ENCODE data around the gene GRK5. TPM values are rescaled to one million over a fixed set of nuclear protein-coding genes. Genes with fewer than 3 reads are reported as not detected.

GRK5 gene
- total and polyA plus RNA-seq, 9 of the 15 experiments (the other 6 are each of a cell fraction or from before 2014, with no cell fraction given), result 0.46 to 0.83 (median 0.67) TPM; not detected in 2

DNA sequence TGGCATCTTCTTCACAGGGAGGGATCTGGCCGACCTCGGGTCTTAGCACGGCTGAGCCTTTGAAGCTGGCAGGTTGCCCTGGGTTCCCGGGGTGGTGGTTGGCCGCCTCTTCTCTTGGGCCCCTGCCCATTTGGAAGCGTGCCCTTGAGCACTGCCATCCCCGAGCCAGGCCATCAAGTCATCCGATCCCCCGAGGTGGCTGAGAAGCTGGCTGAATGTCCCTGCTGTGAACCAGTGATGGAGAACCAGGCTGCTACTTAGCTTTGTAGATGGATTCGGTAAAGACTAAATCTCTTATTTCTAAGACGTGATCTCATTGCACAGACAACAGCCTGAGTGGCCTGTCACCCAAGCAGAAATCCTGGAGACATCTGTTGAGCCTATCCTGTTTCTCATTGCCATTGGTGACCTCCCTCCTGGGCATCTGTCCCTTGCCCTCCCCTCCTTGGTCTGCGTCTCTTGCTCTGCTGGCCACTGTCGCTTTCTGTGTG, 74.3 kb downstream of the GRK5 start:
- no TSS peak for BruUV-seq (replicated peaks)
- Histone ChIP-seq H3K4me2 (ENCODE audit: insufficient read depth, low read length) (no peak overlapping the region), H3K4me3 (no peak overlapping the region), H3K27ac (ENCODE audit: extremely low read depth, low read depth, low read length) (no peak overlapping the region), H3K9me1 (ENCODE audit: control insufficient read depth, insufficient read depth, low read length) (no peaks in the 10 kb centered on the region), H3K27me3 (ENCODE audit: control insufficient read depth in 2 of 2, insufficient read depth in 2 of 2, low read length in 2 of 2) (no peaks in the 10 kb centered on the region; a peak in 1 of 5 replicates), H3K36me3 (ENCODE audit: control insufficient read depth, insufficient read depth, low read length) (no peaks in the 10 kb centered on the region), H3K4me1 (replicated peaks in 1 of 2; ENCODE audit: control insufficient read depth in 2 of 2, insufficient read depth in 2 of 2, low read length in 2 of 2) (peaks cover 4 to 5% of the 10 kb centered on the region in 2 experiments; a peak in 4 of 5 replicates), H3K9ac (ENCODE audit: insufficient read depth in 1 of 2, low read depth in 2 of 2, low read length in 2 of 2) (no peak overlapping the region), H3K79me2 (ENCODE audit: control insufficient read depth, insufficient read depth, low read length) (no peaks in the 10 kb centered on the region), H4K20me1 (replicated peaks; ENCODE audit: control insufficient read depth, insufficient read depth, low read length) (no peaks in the 10 kb centered on the region), H3K9me3 (replicated peaks; ENCODE audit: control insufficient read depth, insufficient read depth, low read depth, low read length) (no peaks in the 10 kb centered on the region), H2AFZ (ENCODE audit: low read depth, low read length) (no peak overlapping the region)
- ATAC-seq (no peak), FAIRE-seq (no peak), DNase-seq (ENCODE audit: extremely low read depth in 1 of 4, low spot score in 3 of 4) (no peak)
- in situ Hi-C loops (cut with MboI) (no loop called here), intact Hi-C loops (cut with micrococcal nuclease) (no loop called here)
- CTCF ChIA-PET (ENCODE audit: low intra/inter-chr PET ratio), result no interaction called here
- 70% methylated on average over 9 of the region's 13 CpGs for WGBS (ENCODE audit: insufficient coverage, low coverage, missing lambda C conversion rate)
- POLR2A ChIA-PET, result interaction anchor here (0.7 kb wide), 1 partner anchor 11 kb away, joined by 4 read pairs; no protein-coding TSS in a partner anchor
- TF ChIP-seq ZNF384 (IDR thresholded peaks at IDR 0.05; ENCODE audit: low read depth, low read length) (no peak), TAF15 (IDR thresholded peaks at IDR 0.05; ENCODE audit: low read depth, low read length) (no peak), ZNF224 (CRISPR knock-in tag; IDR thresholded peaks at IDR 0.05) (no peak), ZNF143 (CRISPR knock-in tag; IDR thresholded peaks at IDR 0.05) (no peak), ELF2 (CRISPR knock-in tag; IDR thresholded peaks at IDR 0.05) (no peak), RBFOX2 (IDR thresholded peaks at IDR 0.05; ENCODE audit: low read depth, low read length) (no peak), ZNF184 (CRISPR knock-in tag; IDR thresholded peaks at IDR 0.05) (no peak), NELFE (IDR thresholded peaks at IDR 0.05; ENCODE audit: insufficient read depth, insufficient read length) (no peak), CREBBP (IDR thresholded peaks at IDR 0.05; ENCODE audit: low read depth, low read length) (no peak), RBM22 (IDR thresholded peaks at IDR 0.05; ENCODE audit: low read depth, low read length, poor library complexity, severe bottlenecking) (no peak), FUS (optimal IDR thresholded peaks at IDR 0.05; ENCODE audit: low read depth, low read length) (no peak), DPF2 (IDR thresholded peaks at IDR 0.05) (no peak)
- TF ChIP-seq, protein P1, sequence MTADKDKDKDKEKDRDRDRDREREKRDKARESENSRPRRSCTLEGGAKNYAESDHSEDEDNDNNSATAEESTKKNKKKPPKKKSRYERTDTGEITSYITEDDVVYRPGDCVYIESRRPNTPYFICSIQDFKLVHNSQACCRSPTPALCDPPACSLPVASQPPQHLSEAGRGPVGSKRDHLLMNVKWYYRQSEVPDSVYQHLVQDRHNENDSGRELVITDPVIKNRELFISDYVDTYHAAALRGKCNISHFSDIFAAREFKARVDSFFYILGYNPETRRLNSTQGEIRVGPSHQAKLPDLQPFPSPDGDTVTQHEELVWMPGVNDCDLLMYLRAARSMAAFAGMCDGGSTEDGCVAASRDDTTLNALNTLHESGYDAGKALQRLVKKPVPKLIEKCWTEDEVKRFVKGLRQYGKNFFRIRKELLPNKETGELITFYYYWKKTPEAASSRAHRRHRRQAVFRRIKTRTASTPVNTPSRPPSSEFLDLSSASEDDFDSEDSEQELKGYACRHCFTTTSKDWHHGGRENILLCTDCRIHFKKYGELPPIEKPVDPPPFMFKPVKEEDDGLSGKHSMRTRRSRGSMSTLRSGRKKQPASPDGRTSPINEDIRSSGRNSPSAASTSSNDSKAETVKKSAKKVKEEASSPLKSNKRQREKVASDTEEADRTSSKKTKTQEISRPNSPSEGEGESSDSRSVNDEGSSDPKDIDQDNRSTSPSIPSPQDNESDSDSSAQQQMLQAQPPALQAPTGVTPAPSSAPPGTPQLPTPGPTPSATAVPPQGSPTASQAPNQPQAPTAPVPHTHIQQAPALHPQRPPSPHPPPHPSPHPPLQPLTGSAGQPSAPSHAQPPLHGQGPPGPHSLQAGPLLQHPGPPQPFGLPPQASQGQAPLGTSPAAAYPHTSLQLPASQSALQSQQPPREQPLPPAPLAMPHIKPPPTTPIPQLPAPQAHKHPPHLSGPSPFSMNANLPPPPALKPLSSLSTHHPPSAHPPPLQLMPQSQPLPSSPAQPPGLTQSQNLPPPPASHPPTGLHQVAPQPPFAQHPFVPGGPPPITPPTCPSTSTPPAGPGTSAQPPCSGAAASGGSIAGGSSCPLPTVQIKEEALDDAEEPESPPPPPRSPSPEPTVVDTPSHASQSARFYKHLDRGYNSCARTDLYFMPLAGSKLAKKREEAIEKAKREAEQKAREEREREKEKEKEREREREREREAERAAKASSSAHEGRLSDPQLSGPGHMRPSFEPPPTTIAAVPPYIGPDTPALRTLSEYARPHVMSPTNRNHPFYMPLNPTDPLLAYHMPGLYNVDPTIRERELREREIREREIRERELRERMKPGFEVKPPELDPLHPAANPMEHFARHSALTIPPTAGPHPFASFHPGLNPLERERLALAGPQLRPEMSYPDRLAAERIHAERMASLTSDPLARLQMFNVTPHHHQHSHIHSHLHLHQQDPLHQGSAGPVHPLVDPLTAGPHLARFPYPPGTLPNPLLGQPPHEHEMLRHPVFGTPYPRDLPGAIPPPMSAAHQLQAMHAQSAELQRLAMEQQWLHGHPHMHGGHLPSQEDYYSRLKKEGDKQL (CRISPR knock-in tag; IDR thresholded peaks at IDR 0.05; ENCODE audit: borderline replicate concordance), result no peak
- TF ChIP-seq, protein P2, sequence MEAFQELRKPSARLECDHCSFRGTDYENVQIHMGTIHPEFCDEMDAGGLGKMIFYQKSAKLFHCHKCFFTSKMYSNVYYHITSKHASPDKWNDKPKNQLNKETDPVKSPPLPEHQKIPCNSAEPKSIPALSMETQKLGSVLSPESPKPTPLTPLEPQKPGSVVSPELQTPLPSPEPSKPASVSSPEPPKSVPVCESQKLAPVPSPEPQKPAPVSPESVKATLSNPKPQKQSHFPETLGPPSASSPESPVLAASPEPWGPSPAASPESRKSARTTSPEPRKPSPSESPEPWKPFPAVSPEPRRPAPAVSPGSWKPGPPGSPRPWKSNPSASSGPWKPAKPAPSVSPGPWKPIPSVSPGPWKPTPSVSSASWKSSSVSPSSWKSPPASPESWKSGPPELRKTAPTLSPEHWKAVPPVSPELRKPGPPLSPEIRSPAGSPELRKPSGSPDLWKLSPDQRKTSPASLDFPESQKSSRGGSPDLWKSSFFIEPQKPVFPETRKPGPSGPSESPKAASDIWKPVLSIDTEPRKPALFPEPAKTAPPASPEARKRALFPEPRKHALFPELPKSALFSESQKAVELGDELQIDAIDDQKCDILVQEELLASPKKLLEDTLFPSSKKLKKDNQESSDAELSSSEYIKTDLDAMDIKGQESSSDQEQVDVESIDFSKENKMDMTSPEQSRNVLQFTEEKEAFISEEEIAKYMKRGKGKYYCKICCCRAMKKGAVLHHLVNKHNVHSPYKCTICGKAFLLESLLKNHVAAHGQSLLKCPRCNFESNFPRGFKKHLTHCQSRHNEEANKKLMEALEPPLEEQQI (IDR thresholded peaks at IDR 0.05), result no peak
- TF ChIP-seq, protein P3, sequence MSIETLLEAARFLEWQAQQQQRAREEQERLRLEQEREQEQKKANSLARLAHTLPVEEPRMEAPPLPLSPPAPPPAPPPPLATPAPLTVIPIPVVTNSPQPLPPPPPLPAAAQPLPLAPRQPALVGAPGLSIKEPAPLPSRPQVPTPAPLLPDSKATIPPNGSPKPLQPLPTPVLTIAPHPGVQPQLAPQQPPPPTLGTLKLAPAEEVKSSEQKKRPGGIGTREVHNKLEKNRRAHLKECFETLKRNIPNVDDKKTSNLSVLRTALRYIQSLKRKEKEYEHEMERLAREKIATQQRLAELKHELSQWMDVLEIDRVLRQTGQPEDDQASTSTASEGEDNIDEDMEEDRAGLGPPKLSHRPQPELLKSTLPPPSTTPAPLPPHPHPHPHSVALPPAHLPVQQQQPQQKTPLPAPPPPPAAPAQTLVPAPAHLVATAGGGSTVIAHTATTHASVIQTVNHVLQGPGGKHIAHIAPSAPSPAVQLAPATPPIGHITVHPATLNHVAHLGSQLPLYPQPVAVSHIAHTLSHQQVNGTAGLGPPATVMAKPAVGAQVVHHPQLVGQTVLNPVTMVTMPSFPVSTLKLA (conservative IDR thresholded peaks at IDR 0.05), result no peak

Data from K562 (cell line).